K562 (cell line): Measurements from ENCODE around the gene FBXO33. TPM values are rescaled to one million over a fixed set of nuclear protein-coding genes. Genes with fewer than 3 reads are reported as not detected.

Experiments used
- ATAC-seq: fragments of 200-7000 bp; cut with Tn5 transposase; 3 replicates; pipeline ENCODE4 v1.9.1; 2020; ENCODE audit warnings: moderate library complexity
- BruUV-seq: library from RNA; stranded (reverse); fragments of 400-500 nt; replicated peaks from 2 replicates; lab custom pipeline; 2021; lab: Mats Ljungman, UMichigan
- CTCF ChIA-PET: fragments of 300-600 bp; formaldehyde crosslinking; extraction: SDS; loops from one replicate; lab custom pipeline; 2021; ENCODE audit warnings: low intra/inter-chr PET ratio; lab: Yijun Ruan, JAX
- POLR2A ChIA-PET: fragments of 300-600, 350-650 bp; sonication (Branson Sonifier 250); formaldehyde crosslinking; extraction: SDS; loops from one replicate; lab custom pipeline; 2021; ENCODE audit warnings: antibody characterized with exemption, inconsistent platforms; lab: Yijun Ruan, JAX
- DNase-seq, 4 experiments: peaks; one replicate each; pipeline versions ENCODE4 v3.0.0 to v3.0.0-alpha.2; 2011 to 2018; ENCODE audit warnings: low spot score in 3 of 4, mixed read lengths in 3 of 4; ENCODE audit errors: extremely low read depth in 1 of 4
- FAIRE-seq: peaks from 2 replicates; lab custom pipeline; 2011; peaks lifted over from hg19 to GRCh38; lab: Jason Lieb, UNC
- H2AFZ ChIP-seq: 2 replicates; pipeline ENCODE4 v1.6.0; 2011; ENCODE audit warnings: low read depth, low read length, control low read depth, inconsistent platforms
- H3K27ac ChIP-seq: fragments of 200-600 bp; 3 replicates; pipeline ENCODE4 v1.8.0; 2011; ENCODE audit warnings: low read depth, mild to moderate bottlenecking, control low read depth, inconsistent platforms, low read length, moderate library complexity, mixed read lengths; ENCODE audit errors: extremely low read depth
- H3K27me3 ChIP-seq, 2 experiments: fragments of 300-600 bp in 1 of 2; 2 replicates in 1 of 2; 3 replicates in 1 of 2; pipeline versions ENCODE4 v1.6.0 to v1.8.0; 2011; ENCODE audit warnings: inconsistent platforms in 2 of 2, low read length in 2 of 2, mild to moderate bottlenecking in 1 of 2, mixed read lengths in 1 of 2, moderate library complexity in 1 of 2; ENCODE audit not compliant: control insufficient read depth in 2 of 2, insufficient read depth in 2 of 2
- H3K36me3 ChIP-seq: fragments of 300-600 bp; 3 replicates; pipeline ENCODE4 v1.8.0; 2011; ENCODE audit warnings: mild to moderate bottlenecking, low read length, inconsistent platforms; ENCODE audit not compliant: control insufficient read depth, insufficient read depth
- H3K4me1 ChIP-seq, 2 experiments: fragments of 200-600 bp in 1 of 2; replicated peaks in 1 of 2; 2 replicates in 1 of 2; 3 replicates in 1 of 2; pipeline versions ENCODE4 v1.5.1 to v1.8.0; 2011; ENCODE audit warnings: inconsistent platforms in 2 of 2, low read length in 2 of 2, mild to moderate bottlenecking in 1 of 2, mixed read lengths in 1 of 2, moderate library complexity in 1 of 2; ENCODE audit not compliant: control insufficient read depth in 2 of 2, insufficient read depth in 2 of 2
- H3K4me2 ChIP-seq: 2 replicates; pipeline ENCODE4 v1.6.1; 2011; ENCODE audit warnings: low read length, control low read depth, inconsistent platforms, mixed read lengths; ENCODE audit not compliant: insufficient read depth
- H3K4me3 ChIP-seq: fragments of 200-600 bp; sonication (generic), shearing (Covaris generic); 2 replicates; pipeline ENCODE4 v1.5.1; 2016; ENCODE audit warnings: control low read depth, inconsistent platforms
- H3K79me2 ChIP-seq: fragments of 200-600 bp; 3 replicates; pipeline ENCODE4 v1.8.0; 2011; ENCODE audit warnings: low read length, inconsistent platforms; ENCODE audit not compliant: control insufficient read depth, insufficient read depth
- H3K9ac ChIP-seq, 2 experiments: 2 replicates each; pipeline versions ENCODE4 v1.6.0 to v1.6.1; 2011; ENCODE audit warnings: low read depth in 2 of 2, low read length in 2 of 2, control low read depth in 1 of 2, inconsistent platforms in 1 of 2, mild to moderate bottlenecking in 1 of 2, mixed read lengths in 1 of 2; ENCODE audit not compliant: insufficient read depth in 1 of 2
- H3K9me1 ChIP-seq: one replicate; pipeline ENCODE4 v1.6.0; 2011; ENCODE audit warnings: inconsistent platforms, mild to moderate bottlenecking, low read length, moderate library complexity; ENCODE audit not compliant: control insufficient read depth, insufficient read depth
- H3K9me3 ChIP-seq: replicated peaks from 2 replicates; pipeline ENCODE4 v1.5.1; 2011; ENCODE audit warnings: low read depth, low read length, inconsistent platforms; ENCODE audit not compliant: control insufficient read depth, insufficient read depth
- H4K20me1 ChIP-seq: replicated peaks from 2 replicates; pipeline ENCODE4 v1.6.1; 2011; ENCODE audit warnings: low read length, inconsistent platforms, mixed read lengths; ENCODE audit not compliant: control insufficient read depth, insufficient read depth
- CBFA2T3 ChIP-seq: fragments of 450-650 bp; IDR thresholded peaks from 2 replicates; pipeline ENCODE4 v1.6.1; 2017
- CBX1 ChIP-seq: sonication (generic); IDR thresholded peaks from 2 replicates; pipeline ENCODE4 v1.6.1; 2016; ENCODE audit warnings: antibody characterized with exemption, low read depth, mild to moderate bottlenecking
- CTBP1 ChIP-seq: fragments of 450-650 bp; IDR thresholded peaks from 2 replicates; pipeline ENCODE4 v1.6.1; 2016; ENCODE audit warnings: borderline replicate concordance
- LEF1 ChIP-seq: fragments of 450-650 bp; IDR thresholded peaks from 2 replicates; pipeline ENCODE4 v1.6.1; 2016; ENCODE audit warnings: mild to moderate bottlenecking
- NFIC ChIP-seq: fragments of 450-650 bp; IDR thresholded peaks from 2 replicates; pipeline ENCODE4 v1.6.1; 2017; ENCODE audit warnings: mild to moderate bottlenecking, inconsistent platforms
- ZNF174 ChIP-seq: fragments of 250-450 bp; sonication (Bioruptor Pico); IDR thresholded peaks from 2 replicates; pipeline ENCODE4 v1.4.0; 2020; ENCODE audit warnings: mild to moderate bottlenecking
- ZNF23 ChIP-seq: fragments of 250-450 bp; sonication (Bioruptor Pico); IDR thresholded peaks from 2 replicates; pipeline ENCODE4 v1.4.0; 2020; ENCODE audit warnings: mild to moderate bottlenecking
- ZNF274 ChIP-seq: IDR thresholded peaks from 2 replicates; pipeline ENCODE4 v1.6.1; 2011; ENCODE audit warnings: low read depth, mild to moderate bottlenecking, low read length, moderate library complexity, borderline replicate concordance
- ZNF384 ChIP-seq: IDR thresholded peaks from 2 replicates; pipeline ENCODE4 v1.6.1; 2012; ENCODE audit warnings: low read depth, low read length, improper control_type of control experiment
- WGBS: fragments of 100-300 bp; shearing (Covaris generic); methylation state at CpG from one replicate; pipeline ENCODE4 v1.1.6; 2016; ENCODE audit warnings: low coverage, mixed read lengths; ENCODE audit not compliant: insufficient coverage; ENCODE audit errors: missing lambda C conversion rate; 5-methylcytosine and 5-hydroxymethylcytosine counted together
- in situ Hi-C: fragments of 300-500 bp; cut with MboI; formaldehyde crosslinking; loops from 4 replicates; pipeline ENCODE4 v1.15.0; 2018; ENCODE audit warnings: inconsistent platforms, mixed read lengths
- intact Hi-C: fragments of 100-400 bp; cut with micrococcal nuclease; formaldehyde crosslinking; loops from 2 replicates; pipeline ENCODE4 v1.14.2; 2022
- polyA plus RNA-seq, 8 experiments: library from polyadenylated mRNA; depleted of rRNA in 4 of 8; stranded (reverse) in 5 of 8; unstranded in 3 of 8; fragments of >200 nt; fragmentation: Nextera tagmentation in 2 of 8; fragmentation: Illumina TruSeq in 1 of 8; extraction: Ambion mirVana in 2 of 8; extraction: Trizol in 1 of 8; gene quantifications; 2 replicates each; pipeline versions ENCODE4 v1.2.1 to v1.2.3, GENCODE V29; 2011 to 2014; ENCODE audit warnings: inconsistent platforms in 1 of 8, missing spikeins in 1 of 8
- total RNA-seq, 7 experiments: library from RNA; depleted of rRNA in 6 of 7; stranded (reverse); fragments of >200 nt in 6 of 7; fragmentation: Illumina TruSeq in 2 of 7; extraction: Trizol in 2 of 7; gene quantifications; 2 replicates each; pipeline versions ENCODE4 v1.2.1 to v1.2.3, GENCODE V29; 2011 to 2021; ENCODE audit warnings: low replicate concordance in 1 of 7
- TF ChIP-seq, protein P1 (sequence below): fragments of 450-650 bp; IDR thresholded peaks from 2 replicates; pipeline ENCODE4 v1.6.1; 2016; ENCODE audit warnings: low read depth

FBXO33 gene
- total and polyA plus RNA-seq, 9 of the 15 experiments (the other 6 are each of a cell fraction or from before 2014, with no cell fraction given), result 1.6 to 7.5 (median 5.0) TPM

DNA sequence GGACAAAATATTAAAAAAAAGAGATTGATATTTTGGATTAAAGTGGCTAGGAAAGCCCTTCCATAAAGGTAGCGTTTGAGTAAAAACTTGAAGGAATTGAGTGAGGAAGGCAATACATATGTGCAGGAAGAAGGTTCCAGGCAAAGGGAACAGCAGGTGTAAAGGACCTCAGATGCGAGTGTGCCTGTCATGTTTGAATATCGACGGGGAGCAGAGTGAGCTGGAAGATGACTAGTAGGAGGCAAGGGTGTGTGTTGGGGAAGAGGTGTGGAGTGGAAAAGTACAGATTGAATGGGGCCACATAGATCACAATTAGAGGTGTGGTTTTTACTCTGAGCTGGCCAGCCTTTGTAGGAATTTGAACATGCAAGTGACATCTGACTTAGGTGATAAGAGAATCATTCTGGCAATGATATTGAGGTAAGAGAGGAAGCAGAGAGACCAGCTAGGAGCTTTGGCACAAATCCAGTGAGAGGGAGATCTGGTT lies 15.0 kb upstream of the FBXO33 start:
- intact Hi-C loops, result no loop called here
- no peak for DNase-seq
- peak; percentile 29; the same call in 2 of the 3 replicates for ATAC-seq

More for the DNA sequence above, 15.0 kb upstream of the FBXO33 start:
- no TSS peak for BruUV-seq
- H3K9me1 ChIP-seq, result no peaks in the 10 kb centered on the region
- no peaks in the 10 kb centered on the region; a peak in 1 of 5 replicates for H3K27me3 ChIP-seq
- no peaks in the 10 kb centered on the region for H4K20me1 ChIP-seq
- TF ChIP-seq, protein P1, sequence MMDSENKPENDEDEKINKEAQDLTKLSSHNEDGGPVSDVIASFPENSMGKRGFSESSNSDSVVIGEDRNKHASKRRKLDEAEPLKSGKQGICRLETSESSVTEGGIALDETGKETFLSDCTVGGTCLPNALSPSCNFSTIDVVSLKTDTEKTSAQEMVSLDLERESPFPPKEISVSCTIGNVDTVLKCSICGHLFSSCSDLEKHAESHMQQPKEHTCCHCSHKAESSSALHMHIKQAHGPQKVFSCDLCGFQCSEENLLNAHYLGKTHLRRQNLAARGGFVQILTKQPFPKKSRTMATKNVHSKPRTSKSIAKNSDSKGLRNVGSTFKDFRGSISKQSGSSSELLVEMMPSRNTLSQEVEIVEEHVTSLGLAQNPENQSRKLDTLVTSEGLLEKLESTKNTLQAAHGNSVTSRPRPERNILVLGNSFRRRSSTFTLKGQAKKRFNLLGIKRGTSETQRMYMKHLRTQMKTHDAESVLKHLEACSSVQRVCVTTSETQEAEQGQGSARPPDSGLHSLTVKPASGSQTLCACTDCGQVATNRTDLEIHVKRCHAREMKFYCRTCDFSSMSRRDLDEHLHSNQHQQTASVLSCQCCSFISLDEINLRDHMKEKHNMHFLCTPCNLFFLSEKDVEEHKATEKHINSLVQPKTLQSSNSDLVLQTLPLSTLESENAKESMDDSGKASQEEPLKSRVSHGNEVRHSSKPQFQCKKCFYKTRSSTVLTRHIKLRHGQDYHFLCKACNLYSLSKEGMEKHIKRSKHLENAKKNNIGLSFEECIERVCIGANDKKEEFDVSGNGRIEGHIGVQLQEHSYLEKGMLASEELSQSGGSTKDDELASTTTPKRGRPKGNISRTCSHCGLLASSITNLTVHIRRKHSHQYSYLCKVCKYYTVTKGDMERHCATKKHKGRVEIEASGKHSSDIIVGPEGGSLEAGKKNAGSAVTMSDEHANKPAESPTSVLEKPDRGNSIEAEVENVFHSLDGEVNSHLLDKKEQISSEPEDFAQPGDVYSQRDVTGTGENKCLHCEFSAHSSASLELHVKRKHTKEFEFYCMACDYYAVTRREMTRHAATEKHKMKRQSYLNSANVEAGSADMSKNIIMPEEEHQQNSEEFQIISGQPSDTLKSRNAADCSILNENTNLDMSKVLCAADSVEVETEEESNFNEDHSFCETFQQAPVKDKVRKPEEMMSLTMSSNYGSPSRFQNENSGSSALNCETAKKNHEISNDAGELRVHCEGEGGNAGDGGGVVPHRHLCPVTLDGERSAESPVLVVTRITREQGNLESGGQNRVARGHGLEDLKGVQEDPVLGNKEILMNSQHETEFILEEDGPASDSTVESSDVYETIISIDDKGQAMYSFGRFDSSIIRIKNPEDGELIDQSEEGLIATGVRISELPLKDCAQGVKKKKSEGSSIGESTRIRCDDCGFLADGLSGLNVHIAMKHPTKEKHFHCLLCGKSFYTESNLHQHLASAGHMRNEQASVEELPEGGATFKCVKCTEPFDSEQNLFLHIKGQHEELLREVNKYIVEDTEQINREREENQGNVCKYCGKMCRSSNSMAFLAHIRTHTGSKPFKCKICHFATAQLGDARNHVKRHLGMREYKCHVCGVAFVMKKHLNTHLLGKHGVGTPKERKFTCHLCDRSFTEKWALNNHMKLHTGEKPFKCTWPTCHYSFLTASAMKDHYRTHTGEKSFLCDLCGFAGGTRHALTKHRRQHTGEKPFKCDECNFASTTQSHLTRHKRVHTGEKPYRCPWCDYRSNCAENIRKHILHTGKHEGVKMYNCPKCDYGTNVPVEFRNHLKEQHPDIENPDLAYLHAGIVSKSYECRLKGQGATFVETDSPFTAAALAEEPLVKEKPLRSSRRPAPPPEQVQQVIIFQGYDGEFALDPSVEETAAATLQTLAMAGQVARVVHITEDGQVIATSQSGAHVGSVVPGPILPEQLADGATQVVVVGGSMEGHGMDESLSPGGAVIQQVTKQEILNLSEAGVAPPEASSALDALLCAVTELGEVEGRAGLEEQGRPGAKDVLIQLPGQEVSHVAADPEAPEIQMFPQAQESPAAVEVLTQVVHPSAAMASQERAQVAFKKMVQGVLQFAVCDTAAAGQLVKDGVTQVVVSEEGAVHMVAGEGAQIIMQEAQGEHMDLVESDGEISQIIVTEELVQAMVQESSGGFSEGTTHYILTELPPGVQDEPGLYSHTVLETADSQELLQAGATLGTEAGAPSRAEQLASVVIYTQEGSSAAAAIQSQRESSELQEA, result no peak
- TF ChIP-seq ZNF384 (no peak), CBX1 (no peak), ZNF274 (no peak), CBFA2T3 (peak; percentile 50), LEF1 (no peak), CTBP1 (no peak), ZNF23 (CRISPR knock-in tag) (no peak), ZNF174 (CRISPR knock-in tag) (no peak), NFIC (peak; percentile 35)
- H3K4me1 ChIP-seq, result no peaks in the 10 kb centered on the region
- POLR2A ChIA-PET, result no interaction called here
- H3K9me3 ChIP-seq, result no peaks in the 10 kb centered on the region
- no peak overlapping the region for H3K4me3 ChIP-seq
- H3K9ac ChIP-seq, result no peak overlapping the region
- WGBS, result 0% methylated on average over 4 of the region's 4 CpGs
- H3K36me3 ChIP-seq, result no peaks in the 10 kb centered on the region
- H3K79me2 ChIP-seq, result no peaks in the 10 kb centered on the region
- H3K4me2 ChIP-seq, result no peak overlapping the region
- H3K27ac ChIP-seq, result no peak overlapping the region
- FAIRE-seq, result no peak
- in situ Hi-C loops, result no loop called here
- CTCF ChIA-PET, result no interaction called here
- H2AFZ ChIP-seq, result no peak overlapping the region
